Esophagus squamous epithelium (tissue), 4 donors: Measurements from ENCODE around the gene AGFG2.

Source experiments
- CTCF ChIP-seq, 6 experiments: fragments of 450-650 bp in 4 of 6; fragments of 200-600 bp in 2 of 6; sonication (generic) in 2 of 6; IDR thresholded peaks; one replicate each; pipeline ENCODE4 v1.5.1; 2016 to 2019; ENCODE audit warnings: antibody characterized with exemption in 6 of 6, mild to moderate bottlenecking in 4 of 6, moderate library complexity in 4 of 6
- POLR2A ChIP-seq, 4 donors: fragments of 450-650 bp; IDR thresholded peaks; one replicate each; pipeline ENCODE4 v1.6.1; 2017; ENCODE audit warnings: antibody characterized with exemption in 4 of 4, mild to moderate bottlenecking in 4 of 4, moderate library complexity in 3 of 4

GRCh38 chr7:100575746-100576383, 36.9 kb downstream of the AGFG2 start:
- TF ChIP-seq CTCF (IDR thresholded peaks at IDR 0.05) (no peak), POLR2A (IDR thresholded peaks at IDR 0.05) (no peak)
